NOMO-1 (cell line): ENCODE data around the gene CERS1.
A peak's percentile ranks its signal among the peaks of the same experiment; 100 is the strongest.

Experiments used
- DNase-seq, 2 experiments: peaks; one replicate each; lab custom pipeline; 2025; ENCODE audit not compliant: unreplicated experiment in 2 of 2; lab: John Stamatoyannopoulos, UW

Gene CERS1

DNA sequence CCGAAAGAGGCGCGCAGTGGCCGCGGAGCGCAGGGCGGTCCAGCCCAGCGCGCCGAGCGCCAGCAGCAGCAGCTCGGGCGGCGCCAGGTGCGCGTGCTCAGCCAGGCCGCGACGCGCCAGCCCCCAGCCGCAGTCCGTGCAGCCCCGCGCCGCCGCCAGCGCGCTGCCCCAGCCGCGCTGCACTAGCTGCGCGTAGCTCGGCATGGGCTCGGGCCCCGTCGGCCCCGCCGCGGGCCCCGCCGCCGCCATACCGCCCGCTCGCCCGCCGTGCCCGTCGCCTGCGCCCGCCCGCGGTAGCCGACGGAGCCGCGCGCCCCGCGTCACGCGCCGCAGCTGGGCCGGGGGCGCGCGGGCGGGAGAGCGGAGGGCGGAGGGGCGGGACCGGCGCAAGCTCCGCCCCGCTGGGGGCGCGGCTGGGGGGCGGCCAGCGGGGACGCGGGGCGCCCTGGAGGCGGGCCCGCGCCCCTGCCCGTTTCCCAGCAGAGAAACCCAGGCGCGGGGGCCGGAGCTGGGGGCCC, at the start of gene CERS1:
Gene CERS1 (minus strand): TSS at position 335 of the 518 bp plus-strand sequence. CDS start 86 bp downstream, at position 249.
- peak in 1 of 2 experiments; percentile 11 for DNase-seq

GRCh38 chr19:18945297-18945696, 49.3 kb upstream of the CERS1 start:
- DNase-seq: no peak

DNA sequence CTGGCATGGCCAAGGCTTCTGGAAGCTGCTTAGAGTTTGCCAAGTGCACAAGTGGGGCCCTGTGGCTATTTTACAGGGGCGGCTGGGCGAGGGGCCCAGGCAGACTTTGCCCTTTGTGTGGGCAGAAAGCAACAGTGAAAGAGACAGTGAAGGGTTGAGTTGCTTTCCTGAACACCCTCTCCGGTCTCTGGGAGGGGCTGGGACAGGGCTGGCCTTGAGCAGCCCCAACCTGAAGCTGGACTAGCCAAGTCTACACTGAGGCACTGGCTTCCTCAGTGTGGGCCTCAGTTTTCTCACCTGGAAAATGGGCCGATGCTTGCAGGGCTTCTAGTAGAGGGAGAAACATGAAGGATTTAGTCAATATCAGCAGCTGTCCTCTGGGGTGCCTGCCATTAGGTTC, 47.5 kb upstream of the CERS1 start:
- no peak for DNase-seq

DNA sequence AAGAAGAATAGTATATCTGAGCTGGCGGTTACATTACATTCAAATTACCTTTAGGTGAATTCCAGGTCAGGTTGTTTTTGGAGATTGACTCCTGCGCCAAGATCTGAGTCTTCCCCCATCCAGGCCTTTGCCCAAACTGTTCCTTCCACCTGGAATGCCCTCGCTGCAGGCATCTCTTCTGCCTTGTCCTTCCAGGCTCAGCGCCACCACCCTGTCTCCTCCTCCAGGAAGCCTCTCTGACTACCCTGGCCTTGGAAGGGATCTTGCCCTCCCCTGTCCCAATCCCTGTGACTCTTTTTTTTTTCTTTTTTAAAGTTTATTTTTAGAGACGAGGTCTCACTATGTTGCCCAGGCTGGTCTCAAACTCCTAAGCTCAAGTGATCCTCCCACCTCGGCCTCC, 46.7 kb upstream of the CERS1 start:
- no peak for DNase-seq

GRCh38 chr19:18941628-18942354, 45.8 kb upstream of the CERS1 start:
- DNase-seq: no peak

DNA sequence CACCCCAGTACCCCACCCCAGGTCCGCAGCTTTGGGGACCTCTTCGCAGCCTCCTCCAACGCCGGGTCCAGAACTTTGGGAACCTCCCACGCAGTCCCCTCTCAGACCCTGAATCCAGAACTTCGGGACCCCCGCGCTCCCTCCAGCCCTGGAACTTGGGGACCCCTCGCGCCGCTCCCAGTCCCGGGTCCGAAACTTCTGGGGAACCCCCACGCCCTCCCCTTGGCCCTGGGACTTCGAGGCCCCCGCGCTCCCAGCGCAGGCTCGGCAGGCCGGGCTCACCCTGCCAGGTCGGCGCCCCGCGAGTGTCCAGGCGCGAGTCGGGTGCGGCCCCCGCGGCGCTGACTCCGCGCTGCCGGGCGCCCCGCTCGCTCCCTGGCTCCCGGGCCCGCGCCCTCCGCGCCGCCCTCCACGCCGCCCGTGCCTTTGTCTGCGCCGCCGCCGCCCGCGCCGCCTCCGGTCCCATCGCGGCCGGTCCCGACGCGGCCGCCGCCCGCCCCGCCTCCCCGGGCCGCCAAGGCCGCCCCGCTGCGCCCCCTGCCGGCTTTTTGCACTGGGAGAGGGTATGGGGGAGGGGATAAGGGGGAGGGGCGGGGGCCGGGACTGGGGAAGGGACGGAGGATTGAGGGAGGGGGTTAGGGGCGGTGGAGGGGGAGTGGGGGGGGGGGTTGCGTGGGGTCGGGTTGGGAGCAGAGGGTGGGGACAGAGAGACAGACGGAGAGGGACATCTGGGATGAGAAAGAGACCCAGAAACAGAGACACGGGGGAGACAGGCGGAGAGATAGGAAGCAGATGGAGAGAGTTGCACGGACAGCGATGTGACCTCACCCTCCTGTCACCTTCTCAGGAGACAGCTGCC, 45.0 kb upstream of the CERS1 start, which contains the start of gene HOMER3:
Gene HOMER3 (minus strand): TSS at position 449 of the 859 bp plus-strand sequence. CDS start 2,235 bp downstream, outside the sequence.
- peak; percentile 78 for DNase-seq

DNA sequence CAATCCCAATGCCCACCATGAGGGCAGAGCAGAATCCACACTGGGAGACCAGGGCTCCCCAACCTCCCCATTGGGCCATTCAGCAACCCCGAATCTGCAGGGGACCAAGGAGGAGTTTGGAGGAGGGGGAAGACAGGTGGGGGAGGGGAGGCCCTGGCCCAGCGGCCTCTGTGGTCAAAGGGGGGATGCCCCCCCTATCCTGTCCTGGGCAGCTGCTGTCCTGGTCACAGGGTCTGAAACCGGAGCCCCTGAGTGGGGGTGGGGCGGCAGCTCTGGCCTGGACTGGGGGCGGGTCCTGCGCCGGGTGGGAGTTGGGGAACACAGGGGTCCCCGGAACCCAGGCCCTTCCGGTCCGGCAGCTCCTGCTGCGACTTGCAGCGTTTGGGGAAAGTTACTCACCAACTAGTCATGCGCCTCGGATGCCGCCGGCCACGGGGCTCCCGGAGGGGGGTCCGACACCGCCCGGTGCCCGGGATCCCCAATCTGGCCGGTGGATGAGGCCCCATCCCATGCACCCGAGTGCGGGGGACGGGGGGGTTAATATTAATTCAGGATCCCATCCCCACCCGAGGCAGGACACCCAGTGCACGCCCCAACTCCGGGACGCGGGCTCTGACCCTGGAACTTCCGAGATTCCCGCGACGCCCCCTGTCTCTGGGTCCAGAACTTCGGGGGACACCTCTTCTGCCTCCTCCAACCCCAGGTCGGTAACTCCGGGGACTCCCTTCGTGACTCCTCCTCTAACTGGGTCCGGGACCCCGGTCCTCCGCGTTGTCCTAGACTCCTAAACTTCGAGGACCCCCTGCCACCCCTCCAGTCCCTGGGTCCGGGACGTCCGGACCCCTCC, 44.2 kb upstream of the CERS1 start:
- DNase-seq: no peak

DNA sequence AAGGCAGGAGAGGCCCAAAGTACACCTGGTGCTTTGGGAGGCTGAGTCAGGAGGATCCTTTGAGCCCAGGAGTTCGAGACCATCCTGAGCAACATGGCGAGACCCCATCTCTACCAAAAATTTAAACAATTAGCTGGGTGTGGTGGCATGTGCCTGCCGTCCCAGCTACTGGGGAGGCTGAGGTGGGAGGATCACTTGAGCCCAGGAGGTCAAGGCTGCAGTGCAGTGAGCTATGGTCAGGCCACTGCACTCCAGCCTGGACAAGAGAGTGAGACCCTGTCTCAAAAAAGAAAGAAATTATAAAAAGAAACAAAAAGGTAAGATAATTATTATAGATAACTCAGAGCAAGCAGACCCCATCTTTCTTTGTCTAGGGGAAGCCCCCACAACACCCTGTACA, 43.2 kb upstream of the CERS1 start:
- no peak for DNase-seq

- DNase-seq: no peak
These were observed 37.3 kb upstream of the CERS1 start for GRCh38 chr19:18933297-18933696.

GRCh38 chr19:18932216-18932841, 36.4 kb upstream of the CERS1 start:
- DNase-seq: peak; percentile 42 to 62

DNA sequence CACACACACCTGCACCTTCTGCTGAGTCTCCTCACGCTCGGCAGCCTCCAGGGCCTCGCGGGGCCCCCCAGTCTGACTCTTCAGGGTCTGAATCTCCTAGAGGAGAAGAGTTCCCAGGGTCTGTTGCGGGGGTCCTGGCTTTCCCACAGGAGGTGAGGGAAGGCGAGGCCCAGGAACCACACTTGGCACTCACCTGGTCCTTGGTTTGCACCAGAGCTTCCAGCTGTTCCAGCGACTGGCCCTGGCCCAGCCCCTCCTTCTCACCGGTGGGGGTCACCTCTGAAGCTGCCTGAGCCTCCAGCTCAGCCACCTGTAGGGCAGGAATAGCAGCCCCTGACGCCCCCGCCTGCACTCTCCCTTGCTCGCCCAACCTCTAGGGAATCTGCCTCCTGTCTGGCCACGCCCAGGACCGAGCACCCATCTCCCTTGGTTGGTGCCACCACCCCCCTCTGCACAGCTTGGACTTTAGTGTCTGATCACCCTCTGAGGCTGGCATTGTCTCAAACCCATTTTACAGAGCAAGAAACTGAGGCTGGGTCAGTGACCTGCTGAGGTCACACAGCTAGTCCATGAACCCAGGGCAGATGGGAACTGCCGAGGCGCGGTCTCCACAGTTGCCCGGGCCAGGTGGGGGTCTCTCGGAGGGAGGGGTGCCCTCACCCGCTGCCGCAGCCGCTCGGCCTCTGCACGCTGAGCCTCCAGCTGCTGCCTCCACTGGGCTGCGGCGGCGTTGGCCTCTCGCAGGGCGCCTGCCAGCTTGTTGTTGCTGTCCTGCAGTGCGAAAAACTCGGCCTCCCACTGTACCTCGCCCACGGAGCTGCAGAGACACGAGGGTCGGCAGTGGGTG, 35.6 kb upstream of the CERS1 start:
- DNase-seq: no peak

DNA sequence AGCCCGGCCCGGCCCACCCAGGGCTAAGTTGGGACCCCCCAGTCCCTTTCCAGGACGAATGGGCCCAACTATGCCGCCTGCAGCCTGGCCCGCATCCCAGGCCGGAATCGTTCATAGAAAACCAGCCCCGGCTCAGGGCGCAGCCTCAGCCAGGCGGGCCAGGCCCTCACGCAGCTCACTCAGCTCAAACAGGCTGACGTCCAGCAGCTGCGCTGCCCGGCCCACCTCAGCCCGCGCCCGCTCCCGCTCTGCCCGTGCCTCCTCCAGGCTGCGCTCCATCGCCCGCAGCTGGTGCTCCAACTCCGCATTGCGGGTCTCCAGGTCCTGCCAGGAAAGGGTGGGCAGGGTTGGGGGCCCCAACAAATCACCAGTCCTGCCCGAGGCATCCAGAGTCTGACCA, 33.4 kb upstream of the CERS1 start:
- DNase-seq: no peak

- DNase-seq: no peak
These were observed 32.3 kb upstream of the CERS1 start for GRCh38 chr19:18928018-18928805.

DNA sequence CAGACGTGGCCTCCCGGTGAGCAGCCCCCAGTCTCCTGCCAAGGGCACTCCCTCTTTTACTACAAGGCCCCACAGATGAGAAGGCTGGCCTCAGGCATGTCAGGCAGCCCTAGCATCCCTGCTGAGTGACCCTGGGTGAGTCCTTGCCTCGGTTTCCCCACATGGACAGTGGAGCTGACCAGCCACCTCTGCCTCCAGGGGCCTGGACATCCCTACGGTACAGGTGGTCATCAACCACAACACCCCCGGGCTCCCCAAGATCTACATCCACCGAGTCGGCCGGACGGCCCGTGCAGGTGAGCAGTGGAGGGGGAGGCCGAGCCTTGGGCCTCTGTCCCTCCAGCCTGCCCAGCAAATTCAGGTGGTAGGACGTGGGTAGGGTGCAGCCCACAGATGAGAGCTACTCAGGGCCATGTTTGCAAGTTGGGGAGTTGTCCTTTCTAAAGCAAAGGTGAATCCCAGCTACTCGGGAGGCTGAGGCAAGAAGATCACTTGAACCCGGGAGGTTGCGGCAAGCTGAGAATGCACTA, 28.8 kb upstream of the CERS1 start:
- no peak for DNase-seq

- no peak for DNase-seq
These were observed 26.4 kb upstream of the CERS1 start for GRCh38 chr19:18922228-18922985.

- no peak for DNase-seq
These were observed 25.6 kb upstream of the CERS1 start for GRCh38 chr19:18921593-18921992.

GRCh38 chr19:18920400-18920799, 24.4 kb upstream of the CERS1 start:
- DNase-seq: no peak

DNA sequence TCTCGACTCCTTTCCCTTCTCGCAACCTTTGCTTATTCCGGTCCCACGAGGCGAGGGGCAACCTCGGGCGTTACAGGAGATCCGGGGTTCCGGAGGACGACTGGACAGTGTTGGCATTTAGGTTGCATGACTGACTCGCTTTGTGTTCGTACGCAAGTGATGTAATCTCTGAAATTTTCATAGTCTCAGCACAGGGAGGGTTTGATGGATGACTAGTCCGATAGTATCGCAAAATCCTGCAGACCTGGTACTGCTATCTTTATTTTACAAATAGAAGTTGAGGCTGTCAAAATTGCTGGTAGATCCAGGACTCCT, 23.9 kb upstream of the CERS1 start:
- no peak for DNase-seq
